ENCODE results near the gene CDH24.

DNA sequence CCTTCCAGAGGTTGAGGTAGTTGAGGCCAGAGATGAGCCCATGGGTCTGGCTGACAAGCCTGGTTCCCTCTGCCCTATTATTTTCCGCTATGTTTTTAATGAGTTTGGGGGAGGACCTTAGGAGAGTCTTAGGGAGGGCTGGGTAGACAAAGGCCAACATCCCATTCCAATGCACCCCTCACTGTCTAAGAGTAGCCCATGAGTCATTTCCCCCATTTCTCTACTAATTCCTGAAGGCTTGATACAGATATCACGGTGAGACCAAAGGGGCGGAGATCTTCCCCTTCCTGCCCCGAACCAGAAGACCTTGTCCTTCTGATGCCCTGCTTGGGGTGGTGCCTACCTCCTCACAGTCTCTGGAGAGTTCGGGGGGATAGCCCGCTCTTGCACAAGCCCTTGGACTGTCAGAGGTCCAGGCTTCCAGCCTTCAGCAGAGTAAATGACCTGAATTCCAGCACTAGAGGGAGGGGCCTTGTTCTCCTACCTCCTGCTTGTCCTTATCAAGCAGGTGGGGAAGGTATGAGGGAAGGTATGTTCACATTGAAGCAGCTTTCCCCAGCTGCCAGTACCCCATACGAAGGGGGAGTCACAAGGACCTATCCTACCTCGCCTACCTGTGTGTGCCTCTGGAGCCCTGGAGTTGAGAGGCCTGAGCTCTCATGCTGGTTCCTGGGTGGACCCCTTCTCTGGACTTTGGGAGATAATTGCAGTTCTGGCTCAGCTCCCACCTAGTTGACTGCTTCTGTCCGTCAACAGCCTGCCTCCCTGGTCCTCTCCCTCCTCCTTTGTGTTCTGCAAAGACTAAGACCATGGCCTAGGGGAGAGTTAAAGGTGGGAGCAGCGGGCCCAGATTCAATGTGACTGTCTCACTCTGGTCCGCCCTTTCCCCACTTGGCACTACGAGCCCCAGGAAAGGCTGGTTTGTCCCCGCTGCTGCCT, 11.6 kb downstream of the CDH24 start:
- TF ChIP-seq POLR2AphosphoS5 (IDR thresholded peaks at IDR 0.05) (no peak), POLR2A (IDR thresholded peaks at IDR 0.05) (no peak)
- TF ChIP-seq, protein P1, sequence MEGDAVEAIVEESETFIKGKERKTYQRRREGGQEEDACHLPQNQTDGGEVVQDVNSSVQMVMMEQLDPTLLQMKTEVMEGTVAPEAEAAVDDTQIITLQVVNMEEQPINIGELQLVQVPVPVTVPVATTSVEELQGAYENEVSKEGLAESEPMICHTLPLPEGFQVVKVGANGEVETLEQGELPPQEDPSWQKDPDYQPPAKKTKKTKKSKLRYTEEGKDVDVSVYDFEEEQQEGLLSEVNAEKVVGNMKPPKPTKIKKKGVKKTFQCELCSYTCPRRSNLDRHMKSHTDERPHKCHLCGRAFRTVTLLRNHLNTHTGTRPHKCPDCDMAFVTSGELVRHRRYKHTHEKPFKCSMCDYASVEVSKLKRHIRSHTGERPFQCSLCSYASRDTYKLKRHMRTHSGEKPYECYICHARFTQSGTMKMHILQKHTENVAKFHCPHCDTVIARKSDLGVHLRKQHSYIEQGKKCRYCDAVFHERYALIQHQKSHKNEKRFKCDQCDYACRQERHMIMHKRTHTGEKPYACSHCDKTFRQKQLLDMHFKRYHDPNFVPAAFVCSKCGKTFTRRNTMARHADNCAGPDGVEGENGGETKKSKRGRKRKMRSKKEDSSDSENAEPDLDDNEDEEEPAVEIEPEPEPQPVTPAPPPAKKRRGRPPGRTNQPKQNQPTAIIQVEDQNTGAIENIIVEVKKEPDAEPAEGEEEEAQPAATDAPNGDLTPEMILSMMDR (IDR thresholded peaks at IDR 0.05), result no peak

All from upper lobe of left lung (tissue), 4 donors.